Measurements from ENCODE around the gene LSAMP.

The LSAMP gene

DNA sequence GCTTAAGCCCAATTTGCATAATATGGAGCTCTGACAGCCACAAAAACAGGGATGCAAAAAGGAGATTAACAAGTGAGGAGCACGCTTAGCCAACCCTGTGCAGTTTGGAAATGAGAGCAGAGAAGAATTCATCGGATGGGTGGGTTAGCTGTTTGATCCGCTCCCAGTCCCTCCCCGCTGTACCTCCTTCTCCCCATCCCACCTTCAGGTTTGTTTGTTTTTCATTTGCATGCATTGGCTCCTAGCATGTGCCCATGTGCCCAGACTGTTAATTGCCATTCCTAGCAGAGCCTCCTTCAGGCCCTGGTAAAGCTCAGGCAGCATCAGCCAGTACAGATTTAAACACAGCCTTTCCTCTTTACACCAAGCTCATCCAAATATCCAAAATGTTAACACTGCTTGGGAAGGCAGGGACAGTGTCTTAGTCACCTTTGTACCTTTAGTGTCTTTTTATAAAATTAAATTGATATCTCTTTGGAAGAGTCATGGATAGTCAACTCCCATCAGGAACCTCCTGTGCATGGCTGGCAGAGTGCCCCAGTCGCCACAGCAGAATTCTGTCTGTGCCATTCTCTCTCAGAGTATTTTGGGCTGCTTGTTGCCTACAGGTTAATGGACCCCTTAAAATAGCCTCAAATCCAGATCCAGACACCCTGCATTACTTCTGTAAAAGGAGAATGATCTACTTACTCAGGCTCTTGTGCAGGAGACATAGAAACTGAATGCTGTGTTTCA lies 244.2 kb downstream of the LSAMP start:
- peaks cover 2% of the 10 kb centered on the region for H3K36me3 Mint-ChIP-seq
- H3K4me1 Mint-ChIP-seq: no peaks in the 10 kb centered on the region
- peaks cover 14% of the 10 kb centered on the region for H3K9me3 Mint-ChIP-seq
- H3K27me3 Mint-ChIP-seq: no peaks in the 10 kb centered on the region
- no peak overlapping the region for H3K27ac Mint-ChIP-seq
- H3K4me3 Mint-ChIP-seq: no peak overlapping the region

DNA sequence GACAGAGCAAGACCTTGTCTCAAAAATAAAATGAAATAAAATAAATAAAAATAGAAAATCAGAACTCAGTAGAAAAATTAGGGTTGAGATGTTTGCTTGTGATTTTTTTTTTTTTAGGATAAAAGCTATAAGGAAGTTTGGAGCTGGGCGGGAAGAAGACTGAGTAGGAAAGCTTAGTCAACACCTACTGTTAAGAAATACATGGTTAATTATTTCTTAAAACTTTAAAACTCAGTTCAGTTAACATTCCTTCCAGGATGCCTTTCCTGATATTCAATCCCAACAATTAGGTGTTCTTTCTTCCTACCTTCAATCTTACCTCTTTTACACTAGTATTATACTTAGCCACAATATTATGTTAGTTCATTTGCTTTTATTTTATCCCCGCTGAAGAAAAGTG lies 246.2 kb downstream of the LSAMP start:
- Mint-ChIP-seq H3K4me3 (no peak overlapping the region), H3K4me1 (no peaks in the 10 kb centered on the region), H3K9me3 (peaks cover 16% of the 10 kb centered on the region), H3K27me3 (no peaks in the 10 kb centered on the region), H3K36me3 (peaks cover 2% of the 10 kb centered on the region), H3K27ac (no peak overlapping the region)

DNA sequence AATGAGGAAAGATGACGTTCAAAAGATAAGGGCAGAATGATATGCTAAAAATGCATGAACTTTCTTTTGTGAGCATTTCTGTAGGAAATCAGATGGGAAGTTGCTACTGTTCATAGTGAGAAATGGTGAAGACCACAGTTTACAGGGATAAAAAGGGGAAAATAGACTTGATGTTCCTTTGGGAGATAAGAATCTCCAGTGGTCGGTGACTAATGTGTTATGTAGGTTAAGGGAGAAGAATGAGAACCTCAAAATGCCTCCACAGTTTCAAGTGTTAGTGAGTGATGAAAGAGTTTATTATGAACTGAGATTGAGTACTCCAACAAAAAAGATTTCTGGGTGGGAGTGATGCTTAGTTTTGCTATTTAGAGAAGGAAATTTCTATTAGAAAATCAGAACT lies 247.2 kb downstream of the LSAMP start:
- H3K9me3 Mint-ChIP-seq: peaks cover 18% of the 10 kb centered on the region
- H3K4me3 Mint-ChIP-seq: no peak overlapping the region
- no peaks in the 10 kb centered on the region for H3K27me3 Mint-ChIP-seq
- no peaks in the 10 kb centered on the region for H3K4me1 Mint-ChIP-seq
- no peak overlapping the region for H3K27ac Mint-ChIP-seq
- peaks cover 2% of the 10 kb centered on the region for H3K36me3 Mint-ChIP-seq

DNA sequence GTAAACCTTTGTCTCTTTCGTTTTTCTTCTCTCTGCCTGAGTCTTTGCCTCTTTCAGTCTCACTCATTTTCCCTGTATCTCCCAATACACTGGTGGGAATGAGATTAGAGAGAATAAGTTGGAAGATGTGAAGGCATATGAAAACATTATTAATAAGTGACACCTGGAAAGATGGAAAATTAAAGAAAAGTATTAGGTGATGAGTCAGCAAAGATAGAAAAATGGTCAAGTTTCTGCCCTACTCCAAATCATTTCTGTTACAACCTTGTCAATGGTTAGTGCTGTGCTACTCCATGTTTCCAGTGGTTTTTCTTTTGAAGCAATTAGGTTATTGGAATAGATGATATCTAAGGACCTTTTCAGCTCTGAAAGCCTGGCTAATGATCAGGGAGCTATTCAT lies 252.8 kb downstream of the LSAMP start:
- Mint-ChIP-seq H3K9me3 (peaks cover 13% of the 10 kb centered on the region), H3K27me3 (peaks cover 1% of the 10 kb centered on the region), H3K4me3 (no peak overlapping the region), H3K27ac (no peak overlapping the region), H3K36me3 (no peaks in the 10 kb centered on the region), H3K4me1 (no peaks in the 10 kb centered on the region)

DNA sequence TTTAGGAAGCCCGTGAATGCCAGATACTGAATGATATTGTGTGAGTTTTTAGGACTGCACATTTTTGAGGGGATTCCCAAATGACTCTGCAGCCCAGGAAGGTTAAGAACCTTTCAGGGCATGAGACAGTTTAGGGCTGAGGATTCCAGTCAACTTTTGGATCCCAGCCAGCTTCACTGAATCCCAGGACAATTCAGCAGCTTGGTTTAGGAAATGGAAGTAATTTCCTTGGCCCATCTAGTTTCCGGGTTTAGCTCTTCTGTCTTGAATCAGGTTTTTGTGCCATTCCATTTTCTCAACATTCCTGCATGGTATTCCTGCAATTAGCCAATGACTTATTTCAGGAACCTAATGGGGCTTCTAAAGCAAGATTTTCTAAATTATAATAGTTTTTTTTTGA lies 253.9 kb downstream of the LSAMP start:
- Mint-ChIP-seq H3K27ac (no peak overlapping the region), H3K27me3 (peaks cover 1% of the 10 kb centered on the region), H3K9me3 (peaks cover 9% of the 10 kb centered on the region), H3K36me3 (no peaks in the 10 kb centered on the region), H3K4me3 (no peak overlapping the region), H3K4me1 (no peaks in the 10 kb centered on the region)

DNA sequence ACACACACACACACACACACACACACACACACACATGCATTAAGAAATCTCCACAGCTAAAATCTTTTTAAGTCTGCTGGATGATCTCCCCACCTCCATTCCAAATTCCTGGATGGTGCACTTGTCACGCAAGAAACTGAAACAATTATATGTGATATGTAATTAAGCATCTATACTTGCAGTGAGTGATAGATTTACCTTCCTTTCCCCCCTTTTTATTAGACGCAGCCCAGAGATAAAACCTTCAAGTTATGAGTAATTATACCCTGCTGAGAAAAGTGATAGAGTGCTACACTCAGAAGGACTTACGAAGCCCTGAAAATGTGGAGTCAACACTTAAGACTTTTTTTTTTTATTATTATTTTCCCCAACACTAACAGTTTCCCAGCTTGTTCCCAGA lies 255.2 kb downstream of the LSAMP start:
- no peak overlapping the region for H3K4me3 Mint-ChIP-seq
- no peaks in the 10 kb centered on the region for H3K4me1 Mint-ChIP-seq
- H3K27me3 Mint-ChIP-seq: peaks cover 1% of the 10 kb centered on the region
- no peak overlapping the region for H3K27ac Mint-ChIP-seq
- no peaks in the 10 kb centered on the region for H3K36me3 Mint-ChIP-seq
- H3K9me3 Mint-ChIP-seq: peaks cover 9% of the 10 kb centered on the region

DNA sequence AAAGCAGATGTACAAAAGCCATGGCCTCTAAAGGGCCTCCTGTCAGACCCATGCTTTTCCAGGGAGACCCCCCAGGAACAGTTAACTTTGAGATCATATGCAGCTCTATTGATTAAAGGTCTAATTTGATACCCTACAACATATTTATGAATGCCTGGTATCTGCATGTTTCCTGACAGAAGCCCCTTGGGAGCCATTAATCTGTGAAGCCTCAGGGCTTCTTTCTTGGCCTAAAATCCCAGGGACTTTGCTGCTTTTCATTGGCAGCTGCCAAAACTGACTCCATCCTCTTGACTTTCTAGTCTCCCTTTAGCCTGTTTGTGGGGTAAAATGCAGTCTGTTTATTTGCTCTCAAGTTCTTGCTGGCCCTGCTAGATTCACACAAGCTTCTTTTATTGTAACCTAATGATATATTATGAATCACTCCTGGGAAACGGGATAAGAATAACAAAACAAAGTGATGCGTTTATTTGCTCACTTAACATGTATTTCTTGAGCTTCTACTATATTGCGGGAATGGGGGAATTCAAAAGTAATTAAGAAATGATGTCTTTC lies 257.0 kb downstream of the LSAMP start:
- peaks cover 1% of the 10 kb centered on the region for H3K27me3 Mint-ChIP-seq
- no peak overlapping the region for H3K27ac Mint-ChIP-seq
- H3K4me1 Mint-ChIP-seq: no peaks in the 10 kb centered on the region
- peaks cover 3% of the 10 kb centered on the region for H3K9me3 Mint-ChIP-seq
- no peak overlapping the region for H3K4me3 Mint-ChIP-seq
- no peaks in the 10 kb centered on the region for H3K36me3 Mint-ChIP-seq

DNA sequence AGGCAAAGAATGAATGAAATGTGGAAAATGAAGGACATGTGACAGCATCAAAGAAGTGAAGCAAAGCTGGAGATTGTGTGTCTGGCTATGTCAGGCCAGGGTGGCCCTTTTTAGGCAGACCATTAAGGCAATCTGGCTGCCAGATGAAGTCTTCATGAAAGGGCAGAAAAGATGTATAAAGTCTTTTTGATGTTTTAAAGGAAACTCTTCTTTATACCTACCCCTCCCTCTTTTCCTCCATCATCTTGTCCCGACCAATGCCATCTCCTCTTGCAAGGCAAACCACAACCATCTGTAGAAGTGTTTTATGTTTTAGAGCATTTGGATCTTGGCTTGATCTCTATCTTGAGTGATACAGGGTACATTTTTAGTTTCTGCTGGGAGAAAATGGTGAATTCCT lies 259.2 kb downstream of the LSAMP start:
- no peak overlapping the region for H3K4me3 Mint-ChIP-seq
- H3K36me3 Mint-ChIP-seq: no peaks in the 10 kb centered on the region
- no peaks in the 10 kb centered on the region for H3K4me1 Mint-ChIP-seq
- H3K27ac Mint-ChIP-seq: no peak overlapping the region
- H3K9me3 Mint-ChIP-seq: peaks cover 4% of the 10 kb centered on the region
- peaks cover 3% of the 10 kb centered on the region for H3K27me3 Mint-ChIP-seq

DNA sequence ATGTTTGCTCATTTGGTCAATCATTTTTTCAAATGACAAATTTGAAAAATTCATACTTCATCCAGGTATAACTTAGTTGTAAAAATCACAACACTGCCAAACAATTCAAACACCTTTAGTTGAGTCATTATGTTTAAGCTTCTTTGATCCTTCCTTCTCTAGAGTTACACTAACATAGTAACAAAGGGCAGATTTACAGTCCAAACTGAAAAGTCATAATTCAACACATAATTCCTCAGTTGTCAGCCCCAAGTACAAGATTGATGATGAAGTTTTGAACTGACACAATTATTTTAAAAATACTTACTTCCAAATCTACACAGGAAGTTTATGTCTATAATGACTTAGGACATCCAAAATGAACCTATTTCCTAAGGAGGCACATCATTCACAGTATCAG lies 264.1 kb downstream of the LSAMP start:
- Mint-ChIP-seq H3K36me3 (no peaks in the 10 kb centered on the region), H3K27ac (no peak overlapping the region), H3K4me1 (no peaks in the 10 kb centered on the region), H3K27me3 (peaks cover 2% of the 10 kb centered on the region), H3K9me3 (peaks cover 9% of the 10 kb centered on the region), H3K4me3 (no peak overlapping the region)

DNA sequence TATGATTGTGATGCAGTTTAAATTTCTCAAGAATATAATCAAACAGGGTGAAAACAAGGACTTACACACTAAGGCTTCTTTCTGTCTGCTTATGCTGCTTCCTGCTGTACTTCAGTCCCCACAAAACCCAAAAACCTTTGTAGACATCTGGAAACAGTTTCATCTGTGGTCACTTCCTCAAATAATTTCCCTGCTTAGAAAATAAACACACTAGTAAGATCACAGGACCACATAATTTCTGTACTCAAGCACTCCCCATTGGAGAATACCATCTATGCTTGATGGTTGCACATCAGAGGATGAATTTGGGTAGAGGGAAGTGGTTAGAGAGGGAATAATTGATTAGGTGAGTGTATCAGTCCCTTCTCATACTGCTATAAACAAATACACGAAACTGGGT lies 266.2 kb downstream of the LSAMP start:
- Mint-ChIP-seq H3K4me1 (no peaks in the 10 kb centered on the region), H3K27me3 (peaks cover 2% of the 10 kb centered on the region), H3K9me3 (peaks cover 9% of the 10 kb centered on the region), H3K4me3 (no peak overlapping the region), H3K27ac (no peak overlapping the region), H3K36me3 (no peaks in the 10 kb centered on the region)

DNA sequence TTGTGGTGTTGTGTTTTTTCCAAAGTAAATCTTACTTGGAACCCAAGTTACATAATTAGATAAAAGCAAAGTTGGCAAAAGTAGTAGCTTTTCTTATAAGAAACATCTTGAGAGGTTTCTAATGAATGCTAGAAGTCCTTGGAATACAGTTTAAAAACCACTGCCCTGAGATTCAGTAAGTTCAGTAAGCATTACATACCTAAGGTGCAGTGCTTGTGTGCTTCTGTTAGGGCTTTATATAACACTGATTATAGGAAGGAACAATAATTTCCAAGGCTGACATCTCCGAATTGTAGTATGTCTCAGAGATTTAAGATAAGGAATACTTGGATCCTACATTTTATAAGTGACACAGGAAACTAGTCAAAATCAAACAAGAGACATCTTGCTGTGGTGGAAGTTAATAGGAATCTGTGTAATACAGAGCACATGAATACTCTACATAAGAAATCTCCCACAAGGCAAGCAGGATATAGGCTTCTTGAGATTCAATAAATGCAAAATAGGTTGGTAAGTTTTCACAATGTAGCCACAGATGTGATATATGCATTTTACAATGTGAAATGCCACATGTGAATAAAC lies 268.2 kb downstream of the LSAMP start:
- Mint-ChIP-seq H3K9me3 (peaks cover 5% of the 10 kb centered on the region), H3K36me3 (no peaks in the 10 kb centered on the region), H3K27me3 (no peaks in the 10 kb centered on the region), H3K27ac (no peak overlapping the region), H3K4me1 (no peaks in the 10 kb centered on the region), H3K4me3 (no peak overlapping the region)

DNA sequence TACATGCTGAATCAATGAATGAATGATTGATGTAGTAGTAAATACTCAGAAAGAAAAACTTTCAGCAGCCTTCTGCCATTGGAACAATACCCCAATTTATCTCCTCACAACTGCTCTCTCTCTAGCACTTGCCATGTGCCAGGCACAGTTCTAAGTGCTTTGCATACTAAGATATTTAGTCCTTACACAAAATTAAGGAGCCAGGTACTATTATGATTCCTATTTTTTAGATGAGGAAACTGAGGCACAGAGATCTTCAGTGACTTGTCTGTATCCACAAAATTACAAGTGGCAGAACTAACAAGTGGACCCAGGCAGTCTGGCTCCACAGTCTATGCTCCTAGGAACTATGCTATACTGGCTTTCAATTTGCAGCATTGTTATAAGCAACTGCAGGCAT lies 279.2 kb downstream of the LSAMP start:
- H3K4me3 Mint-ChIP-seq: no peak overlapping the region

DNA sequence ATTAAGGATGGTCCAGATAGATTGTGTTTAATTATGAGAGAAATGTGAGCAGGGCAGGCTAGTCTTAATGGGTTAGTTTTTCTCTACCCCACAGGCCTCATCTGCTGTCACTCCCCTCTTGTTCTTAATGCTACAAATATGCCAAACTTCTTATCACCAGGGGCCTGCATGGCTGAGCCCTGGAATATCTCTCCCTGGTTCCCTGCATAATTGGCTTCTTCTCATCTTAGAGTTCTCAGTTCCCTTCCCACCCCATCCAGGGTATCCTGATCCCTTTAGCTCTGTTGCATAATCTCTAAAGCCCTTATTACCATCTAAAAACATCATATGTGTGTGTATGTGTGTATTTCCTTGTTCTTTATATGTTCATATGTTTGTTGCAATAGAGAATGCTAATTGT lies 279.6 kb downstream of the LSAMP start:
- Mint-ChIP-seq H3K36me3 (no peaks in the 10 kb centered on the region), H3K27me3 (no peaks in the 10 kb centered on the region), H3K27ac (no peak overlapping the region), H3K4me3 (no peak overlapping the region), H3K4me1 (no peaks in the 10 kb centered on the region), H3K9me3 (no peaks in the 10 kb centered on the region)

More for the DNA sequence above, 279.2 kb downstream of the LSAMP start:
- H3K36me3 Mint-ChIP-seq: no peaks in the 10 kb centered on the region
- no peaks in the 10 kb centered on the region for H3K27me3 Mint-ChIP-seq
- H3K4me1 Mint-ChIP-seq: no peaks in the 10 kb centered on the region
- H3K9me3 Mint-ChIP-seq: no peaks in the 10 kb centered on the region
- no peak overlapping the region for H3K27ac Mint-ChIP-seq

DNA sequence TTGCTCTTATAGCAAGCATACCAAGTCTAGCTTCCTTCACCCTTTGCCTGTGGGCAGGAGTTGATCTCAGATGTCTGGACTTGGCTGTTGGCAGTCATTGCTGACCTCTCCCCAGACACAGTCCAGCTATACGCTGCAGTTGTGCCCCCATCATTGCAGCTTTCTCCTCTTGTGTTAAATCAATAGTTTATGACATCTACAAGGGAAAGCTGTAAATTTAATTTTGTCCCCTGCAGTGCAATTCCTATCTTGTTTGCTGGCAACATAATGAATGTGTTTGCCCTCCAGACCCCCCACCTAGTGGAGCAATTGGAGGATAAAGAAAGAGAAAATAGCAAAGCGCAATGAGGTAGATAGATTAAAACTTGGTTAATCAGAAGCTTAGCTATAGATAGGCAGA lies 280.2 kb downstream of the LSAMP start:
- Mint-ChIP-seq H3K4me1 (no peaks in the 10 kb centered on the region), H3K27me3 (no peaks in the 10 kb centered on the region), H3K4me3 (no peak overlapping the region), H3K27ac (no peak overlapping the region), H3K9me3 (no peaks in the 10 kb centered on the region), H3K36me3 (no peaks in the 10 kb centered on the region)

DNA sequence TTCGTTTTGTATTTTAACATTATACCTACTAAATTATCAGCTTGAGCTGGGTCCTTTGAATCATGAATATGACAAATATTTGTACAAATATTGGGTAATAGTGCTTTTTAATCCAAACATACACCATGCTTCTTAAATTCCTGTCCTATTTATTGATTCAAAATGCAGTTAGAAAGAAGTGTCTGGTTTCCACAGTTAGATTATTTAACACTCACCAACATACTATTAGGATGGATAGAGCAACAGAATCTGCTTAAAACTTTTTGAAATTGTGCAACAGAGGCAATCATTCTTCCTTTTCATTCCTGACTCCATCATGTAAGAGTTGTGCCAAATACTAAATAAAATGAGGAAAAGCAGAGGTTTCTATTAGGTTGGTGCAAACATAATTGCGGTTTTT lies 281.2 kb downstream of the LSAMP start:
- Mint-ChIP-seq H3K36me3 (no peaks in the 10 kb centered on the region), H3K27me3 (no peaks in the 10 kb centered on the region), H3K27ac (no peak overlapping the region), H3K9me3 (no peaks in the 10 kb centered on the region), H3K4me3 (no peak overlapping the region), H3K4me1 (no peaks in the 10 kb centered on the region)

DNA sequence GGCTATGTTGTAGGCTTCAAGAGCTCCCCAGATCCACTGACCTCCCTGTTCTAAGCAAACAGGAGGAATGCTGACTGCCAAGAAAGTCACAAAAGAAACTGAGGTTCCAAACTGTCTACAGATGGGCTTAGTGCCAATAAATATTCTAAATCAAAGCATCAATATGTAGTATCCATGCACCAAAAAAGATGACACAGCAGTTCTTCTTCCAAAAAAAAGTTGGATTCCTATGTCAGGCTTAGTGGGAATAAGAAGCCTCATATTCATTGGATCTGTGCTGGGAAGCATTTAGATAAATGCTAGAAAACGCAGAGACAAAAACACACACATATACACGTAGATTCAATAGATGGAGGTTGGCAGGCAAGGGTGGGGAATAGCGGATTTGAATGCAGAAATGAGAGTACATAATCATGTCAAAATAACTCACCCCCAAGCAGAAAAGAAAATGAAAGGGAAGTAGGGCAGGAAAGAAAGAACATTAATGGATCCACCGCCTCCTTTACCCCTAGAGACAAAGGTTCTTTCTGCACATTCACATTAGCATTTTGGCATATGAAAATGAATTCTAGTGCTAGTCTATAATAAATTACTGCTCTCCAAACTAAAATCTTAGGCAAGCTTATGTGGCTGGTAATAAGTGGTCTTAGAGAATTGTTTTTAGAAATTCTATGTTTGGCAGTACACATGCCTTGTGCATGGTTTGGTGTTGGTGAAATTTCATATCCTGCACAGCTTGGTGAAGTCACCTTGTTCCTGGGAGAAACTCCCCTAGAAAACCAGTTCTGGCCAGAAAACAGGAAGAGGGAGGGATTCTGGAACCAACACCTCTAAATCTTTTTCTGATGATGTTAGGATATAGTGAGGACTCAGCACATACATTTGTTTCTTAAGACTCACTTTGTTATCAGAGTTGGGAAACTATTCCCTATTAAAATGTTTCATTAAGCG lies 283.4 kb downstream of the LSAMP start:
- no peak overlapping the region for H3K27ac Mint-ChIP-seq
- no peaks in the 10 kb centered on the region for H3K9me3 Mint-ChIP-seq
- H3K4me3 Mint-ChIP-seq: no peak overlapping the region
- H3K36me3 Mint-ChIP-seq: no peaks in the 10 kb centered on the region
- no peaks in the 10 kb centered on the region for H3K27me3 Mint-ChIP-seq
- H3K4me1 Mint-ChIP-seq: no peaks in the 10 kb centered on the region
